Measurements from ENCODE around the gene DYNC1I2. TPM values are rescaled to one million over a fixed set of nuclear protein-coding genes. Genes with fewer than 3 reads are reported as not detected.
"Not testable (repeated sequence)": the region's sequence is repeated elsewhere in the genome, so short reads cannot be mapped to it uniquely, and the experiment has no call there.

Gene DYNC1I2
- total and polyA plus RNA-seq, 2 of the 4 experiments (the other 2 are of a cell fraction): 110 to 114 TPM

DNA sequence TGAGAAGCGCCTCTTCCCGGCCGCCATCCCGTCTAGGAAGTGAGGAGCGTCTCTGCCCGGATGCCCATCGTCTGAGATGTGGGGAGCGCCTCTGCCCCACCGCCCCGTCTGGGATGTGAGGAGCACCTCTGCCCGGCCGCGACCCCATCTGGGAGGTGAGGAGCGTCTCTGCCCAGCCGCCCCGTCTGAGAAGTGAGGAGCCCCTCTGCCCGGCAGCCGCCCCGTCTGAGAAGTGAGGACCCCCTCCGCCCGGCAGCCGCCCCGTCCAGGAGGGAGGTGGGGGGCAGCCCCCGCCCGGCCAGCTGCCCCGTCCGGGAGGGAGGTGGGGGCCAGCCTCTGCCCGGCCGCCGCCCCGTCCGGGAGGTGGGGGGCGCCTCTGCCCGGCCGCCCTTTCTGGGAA is 87.3 kb downstream of the DYNC1I2 start:
- WGBS, 2 experiments (ENCODE audit: extremely low coverage in 2 of 2, insufficient read length in 1 of 2): no CpG with 5 or more reads among the region's 35 CpGs
- H2BK120ac ChIP-seq (ENCODE audit: low read depth, low read length); H2BK15ac ChIP-seq (ENCODE audit: low read depth, low read length); H2AFZ ChIP-seq (replicated peaks; ENCODE audit: low read length, poor library complexity); H4K20me1 ChIP-seq (ENCODE audit: insufficient read depth, low read length); H3K14ac ChIP-seq (replicated peaks; ENCODE audit: low read depth, low read length); H3K18ac ChIP-seq (ENCODE audit: low read depth, low read length); H3K9me1 ChIP-seq (ENCODE audit: insufficient read depth, low read length); POLR2A ChIA-PET (ENCODE audit: unreplicated experiment); H3K23ac ChIP-seq (ENCODE audit: low read depth, low read length); H3K9me3 ChIP-seq (ENCODE audit: control insufficient read depth, insufficient read depth, low read length); intact Hi-C loops (cut with micrococcal nuclease); H3K36me3 ChIP-seq (ENCODE audit: control insufficient read depth, insufficient read depth, low read length); H2AK5ac ChIP-seq (ENCODE audit: low read depth, low read length); H3K9ac ChIP-seq (ENCODE audit: low read depth, low read length); BruUV-seq (replicated peaks); dilution Hi-C loops (cut with HindIII; ENCODE audit: low sequenced_read_pairs, unreplicated experiment); CTCF ChIA-PET; H4K5ac ChIP-seq (ENCODE audit: low read depth, low read length); H2BK5ac ChIP-seq (ENCODE audit: low read depth, low read length, poor library complexity, severe bottlenecking); DNase-seq; ATAC-seq (ENCODE audit: low read depth); H4K8ac ChIP-seq (ENCODE audit: low read depth in 2 of 2, low read length in 2 of 2); H3K4me1 ChIP-seq (ENCODE audit: control insufficient read depth, insufficient read depth, low read length); H3K4me2 ChIP-seq (ENCODE audit: low read depth, low read length); in situ Hi-C loops (cut with MboI; ENCODE audit: low sequenced_read_pairs); H4K91ac ChIP-seq (ENCODE audit: insufficient read depth, low read depth, low read length); H3K4me3 ChIP-seq (ENCODE audit: insufficient read depth, low read depth, low read length); H3K27ac ChIP-seq (ENCODE audit: insufficient read depth, low read length); H3K27me3 ChIP-seq (ENCODE audit: control insufficient read depth, insufficient read depth, low read length); H2AK9ac ChIP-seq (replicated peaks; ENCODE audit: low read depth, low read length, poor library complexity); H3K56ac ChIP-seq (ENCODE audit: extremely low read depth, insufficient read depth, low read length); H3K4ac ChIP-seq (ENCODE audit: low read depth, low read length); H2BK20ac ChIP-seq (ENCODE audit: low read depth, low read length); H3K79me1 ChIP-seq (ENCODE audit: low read depth in 1 of 2, low read length in 2 of 2): not testable (repeated sequence)
